GM21737 (cell line): ENCODE results near the gene STX18.
"Not testable (repeated sequence)": the region's sequence is repeated elsewhere in the genome, so short reads cannot be mapped to it uniquely, and the experiment has no call there.

Experiments used
- ATAC-seq: cut with Tn5 transposase; IDR thresholded peaks from one replicate; pipeline ENCODE4 v1.9.1; 2021; ENCODE audit warnings: mild to moderate bottlenecking, moderate library complexity; ENCODE audit not compliant: unreplicated experiment

STX18 gene

DNA sequence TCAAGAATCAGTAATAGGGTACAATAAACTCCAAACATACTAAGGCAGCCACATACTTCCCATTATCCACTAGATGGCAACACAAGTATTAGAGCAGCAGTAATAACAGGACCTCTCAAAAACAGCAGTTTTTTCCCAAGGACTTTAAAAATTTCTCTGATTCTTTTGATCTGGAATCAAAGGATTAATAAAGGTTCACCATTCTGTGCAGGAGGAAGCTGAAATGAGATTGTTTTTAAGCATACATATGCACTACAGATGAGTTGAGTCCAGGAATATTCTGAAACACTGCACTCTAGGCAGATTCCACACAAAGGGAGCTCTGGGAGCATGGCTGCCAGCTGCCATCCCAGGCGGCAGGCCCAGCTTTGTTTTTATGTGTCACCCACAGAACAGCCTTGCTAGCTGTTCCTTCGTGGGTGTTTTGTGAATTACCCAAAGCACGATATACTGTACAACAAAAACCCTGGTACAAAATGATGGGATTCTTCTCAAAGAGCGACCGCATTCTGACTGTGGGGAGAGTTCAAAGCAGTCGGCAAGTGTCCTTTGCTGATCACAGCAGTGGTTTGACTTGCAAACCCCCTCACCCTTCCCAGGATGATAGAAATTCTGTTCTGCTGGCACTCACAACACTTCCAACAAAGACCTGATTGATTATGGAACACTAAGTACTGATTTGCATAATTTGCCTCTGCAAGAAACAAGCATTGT is 61.0 kb downstream of the STX18 start:
- no peak for ATAC-seq

DNA sequence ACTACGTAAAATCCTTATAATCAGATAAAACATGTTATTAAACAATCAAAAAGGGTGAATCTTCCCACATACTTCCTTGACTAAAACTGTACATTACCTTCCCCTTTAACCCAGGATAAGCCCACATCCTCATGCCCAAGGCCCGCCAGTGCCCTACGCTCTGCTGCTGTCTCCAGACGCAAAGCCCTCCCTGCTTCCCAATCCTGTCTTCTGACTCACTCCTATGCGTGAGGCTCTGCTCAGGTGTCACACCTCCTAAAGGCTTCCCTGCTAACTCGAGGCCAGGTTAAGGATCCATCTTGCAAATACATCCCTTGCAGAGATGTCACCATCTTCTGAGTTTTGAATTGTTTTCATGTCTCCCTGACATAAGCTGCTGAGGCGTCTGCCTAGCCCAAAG is 61.6 kb downstream of the STX18 start:
- no peak for ATAC-seq

DNA sequence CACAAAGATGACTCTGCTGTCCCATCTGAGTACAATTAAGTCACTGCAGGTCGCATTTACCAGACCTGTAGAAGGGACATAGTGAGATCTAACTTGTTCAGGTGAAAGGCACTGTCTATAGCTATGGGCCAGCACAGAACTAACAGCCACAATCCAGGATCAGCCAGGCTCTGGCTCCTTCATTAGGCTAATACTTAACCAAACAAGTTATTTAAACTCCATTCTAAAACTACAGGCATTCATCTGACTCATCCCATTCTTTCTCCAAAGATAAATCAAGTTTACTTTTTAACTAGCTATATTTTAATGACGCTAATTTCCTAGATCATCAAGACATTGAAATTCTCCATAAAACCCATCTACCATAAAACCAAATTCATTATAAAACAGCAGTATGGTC is 62.5 kb downstream of the STX18 start:
- ATAC-seq: no peak

DNA sequence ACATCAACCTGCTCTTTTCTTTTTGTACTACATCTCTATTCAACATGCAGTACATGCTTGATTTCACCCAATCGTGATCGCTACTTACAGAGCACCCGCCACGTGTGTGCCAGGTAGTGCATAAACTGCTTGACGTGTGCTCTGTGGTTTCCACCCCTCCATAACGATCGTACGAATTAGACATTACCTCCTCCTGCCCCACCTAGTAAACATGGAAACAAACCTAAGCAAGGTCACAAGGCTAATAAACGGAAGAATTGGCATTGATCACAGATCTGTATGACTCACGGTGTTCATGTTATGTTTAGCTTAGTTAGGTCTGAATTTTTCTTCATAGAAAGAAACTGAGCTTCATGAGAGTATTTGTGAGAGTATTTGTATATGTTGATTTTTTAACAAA is 64.1 kb downstream of the STX18 start:
- ATAC-seq: no peak

DNA sequence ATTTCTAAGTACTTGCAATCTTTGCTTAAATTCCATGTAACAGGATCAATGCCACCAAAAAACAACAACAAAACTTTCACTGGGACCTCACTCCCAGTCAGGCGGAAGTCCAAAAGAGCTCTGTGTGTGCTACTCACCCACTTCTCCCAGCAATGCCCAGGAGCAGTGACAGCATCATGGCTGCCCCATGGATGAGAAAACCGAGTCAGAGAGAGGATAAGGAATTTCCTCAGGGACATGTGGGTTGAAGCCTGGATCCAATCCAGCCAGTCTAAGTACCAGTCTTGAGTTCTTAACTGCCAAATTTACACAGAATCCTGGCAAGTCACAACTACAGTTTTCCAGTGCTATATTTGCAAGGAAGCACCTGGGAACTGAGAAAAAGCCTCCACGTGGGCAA is 64.5 kb downstream of the STX18 start:
- ATAC-seq: no peak

DNA sequence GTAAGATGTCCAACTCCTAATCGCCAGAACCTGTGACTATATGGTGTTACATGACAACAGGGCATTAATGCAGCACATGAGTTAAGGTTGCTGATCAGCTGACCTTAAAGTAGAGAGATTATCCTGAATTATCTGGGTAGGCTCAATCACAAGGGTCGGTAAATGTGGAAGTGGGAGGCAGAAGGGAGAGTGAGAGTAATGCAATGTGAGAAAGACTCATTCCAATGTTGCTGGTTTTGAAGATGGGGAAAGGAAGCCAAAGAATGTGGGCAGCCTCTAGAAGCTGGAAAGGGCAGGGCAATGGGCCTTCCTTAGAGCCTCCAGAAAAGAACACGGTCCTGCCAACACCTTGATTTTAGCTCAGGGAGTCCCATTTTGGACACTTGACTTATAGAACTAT is 67.4 kb downstream of the STX18 start:
- no peak for ATAC-seq

DNA sequence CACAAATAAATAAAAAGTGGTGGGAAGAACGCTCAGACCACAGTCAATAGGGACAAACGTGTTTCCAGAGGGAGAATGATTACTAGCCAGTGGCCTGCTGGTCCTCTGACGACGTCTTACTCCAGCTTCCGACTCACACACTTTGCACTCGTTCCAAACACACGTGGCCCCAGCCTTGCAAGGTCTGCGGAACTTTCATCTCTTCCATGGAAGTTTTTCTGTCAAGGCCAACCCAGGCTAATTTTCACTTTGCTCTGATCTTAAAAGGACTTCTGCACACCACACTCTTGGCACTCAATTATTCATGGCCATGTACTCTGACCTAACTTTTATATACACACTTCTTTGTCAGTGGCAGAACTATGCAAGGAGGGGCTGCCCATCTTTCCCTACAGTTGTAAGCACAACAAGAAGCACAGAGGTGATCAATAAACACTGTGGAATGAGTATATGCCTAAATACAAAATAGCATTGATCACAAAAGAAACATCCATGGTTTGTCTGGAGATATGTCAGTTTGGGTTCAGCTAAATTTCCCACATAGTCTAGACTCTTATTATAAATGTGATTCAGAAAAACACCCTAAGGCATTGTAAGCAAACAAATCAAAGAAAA is 69.4 kb downstream of the STX18 start:
- no peak for ATAC-seq

DNA sequence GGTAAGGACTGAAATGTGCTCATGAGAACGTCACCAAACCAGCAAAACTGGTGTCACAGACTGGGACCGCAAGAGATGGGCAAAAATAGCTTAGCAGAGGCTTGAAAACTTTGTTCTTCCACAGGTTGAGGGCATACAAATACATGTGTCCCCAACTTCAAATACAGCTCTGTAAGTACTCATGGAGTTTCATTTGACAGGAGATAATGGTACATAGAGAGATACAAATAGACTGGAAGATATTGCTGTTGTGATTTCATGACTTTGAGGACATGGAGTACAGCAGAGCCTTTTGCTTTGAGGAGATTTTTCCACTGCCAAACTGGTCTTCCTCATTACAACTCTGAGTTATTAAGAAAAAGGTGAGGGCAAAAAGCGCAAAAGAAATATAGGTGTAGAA is 70.7 kb downstream of the STX18 start:
- ATAC-seq: no peak

DNA sequence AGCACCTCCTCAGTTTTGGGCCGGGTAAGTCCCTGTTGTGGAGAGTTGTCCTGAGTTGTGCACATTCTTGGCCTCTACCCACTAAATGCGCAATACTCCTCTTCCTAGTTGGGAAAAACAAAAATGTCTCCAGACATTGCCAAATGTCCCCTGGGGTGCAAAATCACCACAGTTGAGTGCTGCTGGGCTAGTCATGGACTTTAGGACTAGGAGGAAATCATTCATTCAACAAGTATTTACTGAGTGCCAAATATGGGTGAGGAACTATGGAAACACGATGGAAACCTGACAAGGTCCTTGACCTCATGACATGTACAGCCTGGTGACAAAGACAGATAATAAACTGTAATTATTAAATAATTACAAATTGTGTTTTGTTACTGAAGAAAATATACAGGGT is 71.6 kb downstream of the STX18 start:
- no peak for ATAC-seq

DNA sequence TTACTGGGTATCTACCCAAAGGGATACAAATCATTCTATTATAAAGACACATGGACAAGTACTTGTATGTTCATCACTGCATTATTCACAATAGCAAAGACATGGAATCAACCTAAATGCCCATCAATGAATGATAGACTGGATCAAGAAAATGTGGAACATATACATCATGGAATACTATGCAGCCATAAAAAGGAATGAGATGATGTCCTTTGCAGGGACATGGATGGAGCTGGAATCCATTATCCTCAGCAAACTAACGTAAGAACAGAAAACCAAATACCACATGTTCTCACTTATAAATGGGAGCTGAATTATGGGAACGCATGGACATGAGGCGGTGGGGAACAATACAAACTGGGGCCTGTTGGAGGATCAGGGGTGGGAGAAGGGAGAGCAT is 76.6 kb downstream of the STX18 start:
- ATAC-seq: not testable (repeated sequence)

DNA sequence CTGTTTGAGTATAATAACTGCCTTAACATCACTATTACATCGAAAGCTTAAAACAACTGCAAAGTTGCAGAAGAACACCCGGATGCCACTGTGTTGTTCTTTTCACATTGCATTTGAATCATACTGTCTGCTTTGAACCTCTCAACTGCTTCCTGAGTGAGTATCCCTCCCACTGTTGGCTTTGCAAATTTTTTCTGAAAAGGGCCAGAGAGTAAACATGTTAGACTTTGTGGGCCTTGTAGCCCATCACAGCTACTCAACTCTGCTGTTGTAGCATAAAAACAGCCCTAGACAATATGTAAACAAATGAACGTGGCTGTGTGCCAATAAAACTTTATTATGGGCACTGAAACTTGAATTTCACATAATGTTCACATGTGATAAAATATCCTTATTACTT is 78.9 kb downstream of the STX18 start:
- ATAC-seq: no peak

DNA sequence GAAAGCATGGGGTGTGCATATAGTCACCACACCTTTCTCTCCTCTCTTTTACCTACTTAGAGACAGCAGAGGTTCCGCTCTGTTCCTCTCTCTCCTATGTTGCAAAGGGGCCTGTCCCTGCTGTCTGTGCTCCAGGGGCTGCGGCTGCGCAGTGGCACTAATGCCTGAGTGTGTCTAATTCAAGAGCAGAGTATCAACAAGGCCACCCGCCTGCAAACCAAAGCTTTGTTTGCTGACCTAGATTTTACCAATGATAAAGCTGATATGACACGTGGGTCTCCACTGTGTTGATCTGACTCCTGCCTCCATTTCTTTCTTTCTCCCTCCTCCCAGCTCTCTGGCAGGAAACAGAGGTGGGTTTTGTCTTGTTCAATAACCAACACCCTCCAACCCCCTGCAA is 80.0 kb downstream of the STX18 start:
- no peak for ATAC-seq

DNA sequence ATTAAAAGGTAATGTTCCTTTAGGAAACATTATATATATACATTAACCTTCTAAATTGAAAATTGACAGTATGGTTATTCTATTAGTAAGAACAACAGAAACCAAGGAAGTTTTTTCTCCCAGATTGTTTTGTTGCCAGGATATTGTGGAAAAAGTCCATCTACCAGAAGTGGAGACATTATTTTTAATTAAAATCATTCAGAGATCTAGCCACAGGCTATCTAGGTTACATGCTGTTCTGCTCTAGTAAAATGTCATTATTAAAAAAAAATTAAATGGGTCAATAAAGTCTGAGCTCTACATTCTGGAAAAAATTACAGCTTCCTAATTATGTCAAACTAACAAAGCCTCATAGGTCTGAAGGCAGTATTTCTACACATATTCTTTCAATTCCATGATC is 80.7 kb downstream of the STX18 start:
- ATAC-seq: no peak

DNA sequence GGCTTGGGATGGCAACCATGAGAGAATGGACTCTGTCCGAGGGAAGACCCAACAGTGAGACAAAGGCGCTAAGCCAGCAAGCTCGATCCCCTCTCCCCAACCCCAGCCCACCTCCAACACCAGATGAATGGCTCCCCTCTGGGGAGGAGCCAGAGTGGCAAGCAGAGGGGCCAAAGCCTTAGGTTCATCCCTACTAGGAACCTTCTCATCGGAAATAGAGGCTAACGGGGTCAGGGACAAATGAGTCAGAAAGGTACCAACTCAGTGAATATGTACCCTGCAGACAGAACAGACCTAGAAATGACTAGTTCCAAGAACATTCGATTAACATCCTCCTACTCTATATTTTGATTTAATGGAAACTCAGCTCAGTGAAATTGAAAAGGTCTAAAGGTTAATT is 81.1 kb downstream of the STX18 start:
- no peak for ATAC-seq

DNA sequence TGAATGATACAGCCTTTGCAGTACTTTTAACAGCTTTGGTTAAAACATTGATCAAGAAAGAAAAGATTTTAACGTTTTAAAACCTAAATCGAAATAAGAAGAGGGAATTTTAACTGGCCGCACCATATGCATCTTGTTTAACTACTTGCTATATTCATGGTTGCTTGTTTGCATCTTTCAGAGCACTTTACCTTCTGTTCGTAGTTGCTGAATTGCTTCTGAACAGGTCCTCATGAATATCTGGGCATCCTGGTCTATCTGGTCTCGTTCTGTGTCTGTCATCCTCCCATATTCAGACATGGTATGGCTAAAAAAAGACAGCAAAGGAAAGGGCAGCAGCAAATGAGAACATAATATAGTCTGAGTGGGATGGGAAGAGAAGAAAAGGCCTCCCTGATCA is 82.7 kb downstream of the STX18 start:
- no peak for ATAC-seq

DNA sequence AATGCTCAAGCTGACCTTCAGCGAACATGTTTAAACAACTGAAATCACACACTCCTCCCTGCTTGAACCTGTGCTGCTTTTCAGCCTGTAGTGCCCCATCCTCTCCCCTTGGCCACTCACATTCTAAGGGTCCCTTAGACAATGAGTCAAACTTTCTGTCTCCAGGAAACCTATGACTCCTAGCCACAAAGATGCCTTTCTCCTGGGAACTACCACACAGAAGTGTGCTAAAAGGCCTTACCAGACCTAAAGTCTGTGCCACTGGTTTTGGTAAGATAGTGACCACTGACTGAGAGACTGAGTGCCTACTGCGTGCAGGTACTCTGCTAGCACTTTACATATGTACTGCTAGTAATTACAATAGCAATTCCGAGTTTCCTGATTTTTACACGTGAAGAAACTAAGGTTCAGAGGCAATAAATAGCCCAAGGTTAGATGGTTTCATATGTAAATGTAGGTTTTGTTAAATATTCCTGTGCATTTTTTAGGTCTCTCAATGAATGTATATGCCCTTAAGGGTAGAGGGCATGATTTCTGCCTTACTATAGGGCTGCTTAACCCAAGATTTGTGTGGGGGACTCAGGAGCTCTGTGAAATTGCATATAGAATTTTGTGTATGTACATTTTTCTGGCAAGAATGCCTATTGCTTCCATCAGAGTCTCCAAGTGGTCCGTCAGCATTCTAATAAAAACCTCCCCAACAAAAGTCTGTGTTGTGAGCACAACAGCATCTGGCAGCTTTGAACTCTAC is 83.9 kb downstream of the STX18 start:
- ATAC-seq: no peak

DNA sequence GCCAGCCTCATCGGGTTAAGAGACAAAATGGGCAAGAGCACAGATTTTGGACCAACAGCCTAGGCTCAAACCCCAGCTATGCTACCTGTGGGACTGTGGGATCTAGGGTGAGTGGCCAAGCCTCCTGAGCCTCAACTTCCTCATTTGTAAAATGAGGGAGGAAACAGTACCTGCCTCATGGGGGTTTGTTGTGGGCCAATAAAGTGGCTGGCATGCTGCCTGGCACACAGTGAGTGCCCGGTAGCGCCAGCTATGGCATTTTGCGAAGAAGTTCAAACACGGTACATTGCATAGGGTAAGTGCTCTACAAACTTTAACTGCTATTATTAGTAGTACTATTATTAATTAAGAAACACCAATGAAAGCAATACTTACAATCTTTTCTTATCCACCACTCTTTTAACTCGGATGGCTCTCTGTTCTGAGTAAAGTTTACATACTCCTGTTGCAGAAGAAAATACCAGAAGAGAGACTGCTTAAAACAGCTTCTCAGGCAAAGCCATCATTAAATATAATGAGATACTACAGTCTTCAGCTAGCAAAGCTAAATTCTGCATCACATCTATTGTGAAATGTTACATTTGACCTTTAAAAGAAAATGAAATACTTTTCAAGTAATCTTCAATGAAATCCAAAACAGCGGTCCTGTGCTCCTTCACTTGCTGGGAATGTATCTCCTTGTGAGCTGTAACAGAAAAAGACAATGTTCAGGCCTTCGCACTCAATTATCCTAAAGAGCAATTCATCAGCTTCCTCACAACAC is 84.9 kb downstream of the STX18 start:
- no peak for ATAC-seq

DNA sequence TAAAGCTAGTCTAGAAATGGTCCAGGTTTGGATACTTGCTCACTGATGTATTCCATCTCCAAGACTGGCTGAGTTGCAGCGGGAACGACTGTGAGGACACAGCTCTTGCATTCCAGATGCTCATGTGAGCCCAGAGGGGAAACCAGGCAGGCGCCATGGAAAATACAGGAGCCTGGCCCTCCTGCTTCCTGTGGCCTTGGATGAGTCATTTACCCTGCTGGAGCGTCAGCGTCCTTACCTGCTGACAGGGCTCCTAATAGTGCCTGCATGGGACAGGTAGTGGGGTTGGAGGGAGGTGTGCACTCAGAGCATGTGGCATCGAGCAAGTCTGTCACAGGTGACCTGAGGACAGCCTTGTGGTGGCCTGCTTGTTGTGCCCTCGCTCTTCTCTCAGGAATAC is 85.5 kb downstream of the STX18 start:
- ATAC-seq: no peak

DNA sequence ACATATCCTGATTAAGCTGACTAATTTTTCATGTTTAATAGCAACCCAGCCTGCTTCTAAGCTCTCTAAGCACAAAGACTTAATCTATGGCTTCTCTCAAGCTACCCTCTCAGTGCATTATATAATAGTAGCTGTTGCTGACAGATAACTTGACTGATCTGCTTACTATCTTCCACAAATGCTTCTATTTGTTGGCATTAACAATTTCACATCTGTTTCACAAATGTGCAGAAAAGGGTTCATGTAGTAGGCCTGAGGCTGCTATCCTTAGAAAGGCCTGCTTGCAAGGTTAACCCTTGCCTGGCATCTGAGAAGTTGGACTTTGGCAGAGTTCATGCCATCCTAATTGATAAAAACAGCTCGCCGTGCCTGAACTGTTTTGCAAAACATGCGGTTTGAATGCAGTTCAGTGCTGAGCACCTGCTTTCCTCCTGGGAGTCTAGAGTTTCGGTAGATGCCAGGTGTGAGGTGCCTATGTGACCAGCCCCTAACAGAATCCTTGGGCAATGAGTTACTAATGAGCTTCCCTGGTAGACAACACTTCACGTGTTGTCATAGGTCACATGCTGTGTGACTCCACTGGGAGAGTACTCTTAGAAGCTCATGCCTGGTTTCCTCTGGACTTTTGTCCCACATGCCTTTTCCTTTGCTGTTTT is 86.5 kb downstream of the STX18 start:
- peak; percentile 84 for ATAC-seq

DNA sequence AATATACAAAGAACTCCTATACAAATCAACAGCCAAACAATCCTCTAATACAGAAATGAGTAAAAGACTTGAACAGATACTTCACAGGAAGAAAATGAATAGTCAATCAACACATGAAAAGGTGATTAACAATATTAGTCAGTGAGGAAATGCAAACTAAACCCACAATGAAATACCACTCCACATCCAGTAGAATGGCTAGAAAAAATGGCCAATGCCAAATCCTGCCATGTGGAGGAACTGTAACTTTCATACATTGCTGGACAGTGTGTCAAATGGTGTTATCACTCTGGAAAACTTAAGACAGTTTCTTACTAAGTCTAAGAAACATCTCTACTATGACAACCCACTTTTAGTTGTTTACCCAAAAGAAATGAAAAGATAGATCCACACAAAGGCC is 95.4 kb downstream of the STX18 start:
- no peak for ATAC-seq

DNA sequence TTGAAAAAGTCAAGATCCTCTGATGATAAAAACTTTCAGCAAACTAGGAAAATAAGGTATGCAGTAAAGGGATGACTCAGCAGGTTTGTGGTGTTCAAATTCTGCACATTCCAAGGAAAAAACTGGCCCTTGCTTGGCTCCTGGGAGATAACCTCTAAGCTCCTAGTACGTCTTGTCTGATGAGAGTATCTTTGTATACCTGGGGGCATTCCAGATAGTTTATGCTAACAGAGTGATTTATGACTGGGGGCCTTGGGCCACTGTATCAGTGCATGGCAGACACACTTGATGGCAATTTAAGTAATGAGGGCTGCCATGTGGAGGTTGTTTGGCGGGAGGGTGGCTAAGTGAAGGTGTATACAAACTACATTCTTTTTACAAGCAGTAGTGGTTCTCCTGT is 98.0 kb downstream of the STX18 start:
- no peak for ATAC-seq
